NOMO-1 (cell line): ENCODE measurements around the gene PRSS48.
"Not testable (repeated sequence)": the region's sequence is repeated elsewhere in the genome, so short reads cannot be mapped to it uniquely, and the experiment has no call there.

Source experiments
- DNase-seq, 2 experiments: peaks; one replicate each; lab custom pipeline; 2025; ENCODE audit not compliant: unreplicated experiment in 2 of 2; lab: John Stamatoyannopoulos, UW

PRSS48 gene

DNA sequence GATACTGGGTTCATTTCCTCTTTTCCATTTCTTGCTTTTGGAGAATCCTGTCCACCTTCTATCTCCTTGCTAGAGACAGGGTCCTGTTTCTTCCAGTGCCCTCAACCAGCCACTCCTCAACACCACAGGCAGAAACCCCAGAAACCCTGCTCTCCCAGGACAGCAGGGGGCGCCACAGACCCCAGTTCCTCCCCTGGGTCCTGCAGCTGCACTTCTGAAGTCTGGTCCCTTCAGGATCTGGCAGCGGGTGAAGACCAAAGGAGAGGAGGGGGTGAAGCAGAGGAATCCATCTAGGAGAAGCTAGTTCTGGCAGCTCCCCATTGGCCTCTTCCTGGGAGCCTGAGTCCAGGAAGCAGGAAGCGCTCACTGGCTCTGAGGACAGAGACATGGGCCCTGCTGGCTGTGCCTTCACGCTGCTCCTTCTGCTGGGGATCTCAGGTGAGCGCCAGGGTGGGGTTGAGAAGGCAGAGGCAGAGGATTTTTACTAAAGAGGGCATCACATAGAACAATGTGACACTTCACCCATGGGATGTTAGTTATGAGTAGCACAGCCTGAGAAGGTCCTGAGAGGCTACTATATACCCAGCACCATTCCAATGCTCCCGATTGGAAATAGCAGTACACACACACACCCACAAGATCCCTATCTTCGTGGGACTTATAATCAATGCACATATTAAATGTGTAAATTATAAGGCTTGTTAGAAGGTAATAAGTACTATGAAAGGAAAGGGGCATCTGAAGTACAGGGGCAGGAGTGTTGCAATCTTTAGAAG, at the start of gene PRSS48:
Gene PRSS48, plus strand, starts transcription at position 375 of the 776 bp plus-strand sequence. Its CDS starts 12 bp downstream, at position 387.
- DNase-seq = peak; percentile 4 to 34

- no peak for DNase-seq
Observed at GRCh38 chr4:151227172-151227571, 49.8 kb upstream of the PRSS48 start.

DNA sequence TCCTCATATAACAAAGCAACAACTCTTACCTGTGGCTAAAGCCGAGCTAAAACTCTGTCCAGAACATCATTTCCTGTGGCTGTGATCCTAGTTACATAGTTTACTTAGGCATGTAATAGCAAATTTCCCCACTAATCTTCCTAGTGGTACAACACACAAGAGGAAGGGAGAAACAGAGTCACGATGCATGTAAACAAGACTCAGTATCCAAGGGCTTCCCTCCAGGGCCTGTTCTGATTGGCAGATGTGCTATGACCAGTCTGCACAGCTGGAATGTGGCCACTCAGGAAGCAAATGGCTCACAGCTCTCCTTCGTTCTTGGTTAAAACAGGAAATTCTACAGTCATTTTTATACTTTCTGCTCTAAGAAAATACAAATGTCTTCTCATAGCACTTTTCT, 49.2 kb upstream of the PRSS48 start:
- DNase-seq = no peak

GRCh38 chr4:151228189-151229119, 48.5 kb upstream of the PRSS48 start:
- DNase-seq = no peak

DNA sequence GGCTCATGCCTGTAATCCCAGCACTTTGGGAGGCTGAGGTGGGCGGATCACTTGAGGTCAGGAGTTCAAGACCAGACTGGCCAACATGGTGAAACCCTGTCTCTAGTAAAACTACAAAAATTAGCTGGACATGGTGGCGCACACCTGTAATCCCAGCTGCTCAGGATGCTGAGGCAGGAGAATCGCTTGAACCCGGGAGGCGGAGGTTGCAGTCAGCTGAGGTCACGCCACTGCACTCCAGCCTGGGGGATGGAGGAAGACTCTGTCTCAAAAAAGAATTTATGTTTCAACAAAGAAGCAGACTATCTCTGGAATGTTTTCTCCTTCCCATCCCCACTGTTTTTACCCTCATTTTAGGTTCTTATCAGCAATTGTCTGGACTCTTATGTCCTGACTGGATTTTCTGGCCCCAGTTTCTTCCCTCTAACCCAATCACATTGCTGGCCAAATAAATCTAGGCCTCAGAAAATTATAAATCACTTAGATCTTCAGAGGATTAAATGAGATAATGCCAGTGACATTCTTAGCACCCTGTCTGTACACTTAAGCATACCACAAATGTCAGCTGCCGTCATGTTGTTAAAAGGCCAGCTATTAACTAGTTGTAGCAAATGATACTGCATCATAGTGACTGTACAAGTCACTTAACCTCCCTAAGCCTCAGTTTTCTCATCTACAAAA, 44.9 kb upstream of the PRSS48 start:
- no peak for DNase-seq

DNA sequence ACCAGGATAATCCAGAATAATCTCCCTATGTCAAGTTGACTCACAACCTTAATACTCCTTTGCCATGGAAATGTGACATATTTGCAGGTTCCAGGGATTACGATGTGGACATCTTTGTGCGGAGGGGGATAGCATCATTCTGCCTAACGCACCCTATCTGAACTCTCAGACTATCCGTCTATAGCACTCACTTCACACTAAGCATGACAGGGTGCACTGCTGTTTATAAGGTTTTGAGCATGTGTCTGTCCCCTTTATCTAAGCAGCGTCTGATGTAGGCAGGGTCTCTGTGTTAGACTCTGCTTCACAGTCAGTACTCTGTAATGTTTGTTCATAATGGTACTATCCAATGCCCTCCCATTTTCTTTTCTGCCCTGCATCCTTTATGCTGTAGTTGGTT, 43.4 kb upstream of the PRSS48 start:
- DNase-seq = no peak

DNA sequence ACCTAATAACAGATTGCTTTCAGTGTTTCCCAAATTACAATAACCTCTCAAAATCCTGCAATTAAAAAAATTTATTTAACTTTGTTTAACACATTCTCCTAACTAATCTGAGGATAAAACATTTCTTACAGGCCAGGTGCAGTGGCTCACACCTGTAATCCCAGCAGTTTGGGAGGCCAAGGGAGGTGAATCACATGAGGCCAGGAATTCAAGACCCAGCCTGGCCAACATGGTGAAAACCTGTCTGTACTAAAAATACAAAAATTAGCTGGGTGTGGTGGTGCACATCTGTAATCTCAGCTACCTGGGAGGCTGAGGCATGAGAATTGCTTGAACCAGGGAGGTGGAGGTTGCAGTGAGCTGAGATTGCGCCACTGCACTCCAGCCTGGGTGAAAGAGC, 41.6 kb upstream of the PRSS48 start:
- DNase-seq = not testable (repeated sequence)

DNA sequence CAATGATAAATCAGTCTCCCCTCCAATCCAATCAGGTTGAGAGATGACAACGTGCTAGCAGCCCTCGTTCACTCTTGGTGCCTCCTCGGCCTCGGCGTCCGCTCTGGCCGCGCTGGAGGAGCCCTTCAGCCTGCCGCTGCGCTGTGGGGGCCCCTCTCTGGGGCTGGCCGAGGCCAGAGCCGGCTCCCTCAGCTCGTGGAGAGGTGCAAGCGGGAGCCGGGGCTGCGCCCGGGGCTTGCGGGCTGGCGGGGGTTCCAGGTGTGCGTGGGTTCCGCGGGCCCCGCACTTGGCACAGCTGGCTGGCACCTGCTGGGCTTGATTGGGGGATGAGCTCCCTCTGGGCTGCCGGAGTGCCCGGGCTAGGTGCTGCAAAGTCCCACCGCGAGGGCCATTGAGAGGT, 40.9 kb upstream of the PRSS48 start:
- no peak for DNase-seq

DNA sequence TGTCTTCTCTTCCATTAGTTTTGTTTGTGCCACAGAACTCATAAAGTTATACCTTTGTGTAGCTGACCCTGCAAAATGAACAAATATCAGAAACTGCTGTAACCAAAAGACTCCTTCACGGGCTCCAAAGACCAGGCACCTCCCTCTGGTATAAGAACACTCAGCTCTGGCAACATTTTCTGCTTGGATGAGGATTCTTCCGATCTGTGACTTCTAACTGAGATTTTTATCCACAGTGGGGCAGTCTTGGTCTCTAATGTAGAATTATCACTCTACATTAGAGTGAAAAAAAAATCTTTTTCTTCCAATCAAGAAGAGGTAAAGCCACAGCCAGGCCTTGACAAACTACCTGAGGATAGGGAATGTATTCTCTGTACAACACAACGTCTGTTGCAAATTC, 38.5 kb upstream of the PRSS48 start:
- DNase-seq = no peak

DNA sequence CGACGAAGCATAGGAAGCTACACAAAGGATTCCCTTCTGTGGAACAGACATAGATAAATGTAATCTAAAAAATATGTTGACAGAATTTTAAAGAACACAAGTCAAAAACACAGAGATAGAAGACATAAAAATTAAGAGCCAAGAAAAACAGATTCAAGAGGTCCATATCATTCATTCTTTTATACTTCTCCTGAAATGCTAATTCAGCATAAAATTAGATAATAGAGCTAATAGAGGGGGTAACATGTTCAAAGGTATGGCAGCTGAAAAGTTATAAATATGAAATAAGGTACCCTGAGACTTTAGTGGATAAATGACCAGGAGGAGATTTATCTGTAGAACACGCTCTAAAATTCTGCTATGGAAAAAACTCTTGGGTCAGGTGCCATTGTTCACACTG, 37.4 kb upstream of the PRSS48 start:
- no peak for DNase-seq

GRCh38 chr4:151242305-151242704, 34.7 kb upstream of the PRSS48 start:
- DNase-seq = no peak

DNA sequence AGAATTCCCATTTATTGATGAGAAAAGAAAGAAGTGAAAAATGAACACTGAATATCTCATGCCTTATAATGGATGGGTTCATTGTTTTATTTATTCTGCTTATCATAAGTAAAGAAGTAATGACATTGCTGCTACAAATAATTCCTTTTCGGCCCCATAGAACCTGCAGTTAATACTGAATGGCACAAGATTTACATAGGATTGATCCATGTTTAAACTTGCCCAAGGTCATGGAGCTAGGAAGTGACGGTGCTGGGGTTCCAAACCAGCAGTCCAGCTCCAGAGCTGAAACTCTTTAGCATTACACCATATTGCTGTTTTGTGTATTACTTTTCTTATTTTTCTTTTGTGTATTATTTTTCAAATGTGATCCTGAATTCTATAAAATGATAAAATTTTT, 30.2 kb upstream of the PRSS48 start:
- DNase-seq = no peak

DNA sequence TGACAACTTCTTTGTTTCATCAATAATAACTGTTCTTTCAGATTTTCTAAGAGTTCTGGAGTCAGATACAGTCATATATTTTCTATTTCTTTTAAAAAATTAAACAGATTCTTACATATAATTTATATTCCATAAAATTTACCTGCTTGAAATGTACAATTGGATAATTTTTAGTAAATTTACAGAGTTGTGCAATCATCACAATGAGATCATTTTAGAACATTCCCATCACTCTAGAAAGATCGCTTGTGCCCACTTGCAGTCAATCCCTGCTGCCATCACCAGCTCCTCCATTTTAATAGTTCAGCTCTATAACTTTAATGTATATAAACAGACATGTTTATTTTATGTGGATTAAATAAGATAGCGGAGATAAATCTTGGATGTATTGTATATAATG, 29.6 kb upstream of the PRSS48 start:
- no peak for DNase-seq

DNA sequence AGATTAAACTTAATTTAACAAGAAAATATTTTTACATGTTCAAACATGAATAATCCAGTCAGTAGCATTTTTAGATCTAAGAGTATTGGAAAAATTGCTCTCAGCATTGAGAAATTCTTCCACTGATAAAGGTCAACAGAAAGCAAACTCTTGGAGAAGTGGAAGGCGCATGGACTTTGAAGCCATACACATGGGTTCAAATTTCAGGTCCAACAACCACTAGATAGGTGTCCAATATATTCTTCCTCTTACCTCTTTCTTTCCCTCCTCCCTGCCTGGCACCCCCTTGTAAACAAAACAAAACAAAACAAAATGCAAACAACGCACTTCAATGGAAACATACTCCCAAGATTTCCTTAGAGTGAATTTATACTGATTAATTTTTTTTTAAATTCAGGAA, 28.4 kb upstream of the PRSS48 start:
- DNase-seq = no peak

- DNase-seq = no peak
Observed at GRCh38 chr4:151250706-151251105, 26.3 kb upstream of the PRSS48 start.

- DNase-seq = no peak
Observed at GRCh38 chr4:151251603-151252304, 25.2 kb upstream of the PRSS48 start.

DNA sequence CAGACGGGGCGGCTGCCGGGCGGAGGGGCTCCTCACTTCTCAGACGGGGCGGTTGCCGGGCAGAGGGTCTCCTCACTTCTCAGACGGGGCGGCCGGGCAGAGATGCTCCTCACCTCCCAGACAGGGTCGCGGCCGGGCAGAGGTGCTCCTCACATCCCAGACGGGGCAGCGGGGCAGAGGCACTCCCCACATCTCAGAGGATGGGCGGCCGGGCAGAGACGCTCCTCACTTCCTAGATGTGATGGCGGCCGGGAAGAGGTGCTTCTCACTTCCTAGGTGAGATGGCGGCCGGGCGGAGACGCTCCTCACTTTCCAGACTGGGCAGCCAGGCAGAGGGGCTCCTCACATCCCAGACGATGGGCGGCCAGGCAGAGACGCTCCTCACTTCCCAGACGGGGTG, 21.7 kb upstream of the PRSS48 start:
- not testable (repeated sequence) for DNase-seq

DNA sequence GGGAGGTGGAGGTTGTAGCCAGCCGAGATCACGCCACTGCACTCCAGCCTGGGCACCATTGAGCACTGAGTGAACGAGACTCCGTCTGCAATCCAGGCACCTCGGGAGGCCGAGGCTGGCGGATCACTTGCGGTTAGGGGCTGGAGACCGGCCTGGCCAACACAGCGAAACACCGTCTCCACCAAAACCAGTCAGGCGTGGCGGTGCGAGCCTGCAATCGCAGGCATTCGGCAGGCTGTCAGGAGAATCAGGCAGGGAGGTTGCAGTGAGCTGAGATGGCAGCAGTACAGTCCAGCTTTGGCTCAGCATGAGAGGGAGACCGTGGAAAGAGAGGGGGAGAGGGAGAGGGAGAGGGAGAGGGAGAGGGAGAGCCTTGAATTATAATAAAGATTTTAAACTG, 21.3 kb upstream of the PRSS48 start:
- DNase-seq = not testable (repeated sequence)

GRCh38 chr4:151256134-151256533, 20.8 kb upstream of the PRSS48 start:
- DNase-seq = no peak

DNA sequence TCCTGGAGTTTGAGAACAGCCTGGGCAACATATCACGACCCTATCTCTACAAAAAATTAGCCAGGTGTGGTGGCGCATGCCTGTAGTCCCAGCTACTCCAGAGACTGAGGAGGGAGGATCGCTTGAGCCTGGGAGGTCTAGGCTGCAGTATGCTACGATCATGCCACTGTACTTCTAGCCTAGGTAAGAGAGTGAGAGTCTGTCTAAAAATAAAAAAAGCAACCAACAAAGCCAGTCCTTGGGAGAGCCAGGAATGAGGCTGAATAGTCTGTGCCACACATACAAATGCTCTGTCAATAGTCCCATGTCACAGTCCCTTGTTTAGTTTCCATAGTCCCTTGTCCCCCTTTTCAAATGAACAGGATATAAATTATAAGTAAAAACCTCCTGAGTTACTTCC, 19.3 kb upstream of the PRSS48 start:
- DNase-seq = no peak

DNA sequence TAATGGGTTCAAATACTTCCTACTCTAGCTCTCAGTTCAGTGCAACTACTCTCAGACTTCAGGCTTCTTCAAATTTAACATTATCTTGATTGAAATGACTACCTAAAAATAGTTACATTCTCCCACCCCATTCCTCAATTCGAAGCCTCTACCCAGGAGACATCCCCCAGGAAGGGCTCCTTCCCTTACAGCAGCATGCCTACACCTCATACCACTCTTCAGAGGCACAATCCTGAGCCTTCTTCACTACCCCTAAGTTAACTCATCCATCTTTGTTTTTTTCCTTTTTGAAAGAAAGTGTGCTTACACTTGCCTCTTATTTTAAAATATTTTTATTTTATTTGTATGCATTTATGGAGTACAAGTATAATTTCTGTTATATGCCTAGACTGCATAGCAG, 17.2 kb upstream of the PRSS48 start:
- no peak for DNase-seq
